ENCODE measurements around the gene VAMP4. TPM values are rescaled to one million over a fixed set of nuclear protein-coding genes. Genes with fewer than 3 reads are reported as not detected.

VAMP4 gene
- polyA plus RNA-seq, 1 donor from 2014 or later: 28.0 TPM

DNA sequence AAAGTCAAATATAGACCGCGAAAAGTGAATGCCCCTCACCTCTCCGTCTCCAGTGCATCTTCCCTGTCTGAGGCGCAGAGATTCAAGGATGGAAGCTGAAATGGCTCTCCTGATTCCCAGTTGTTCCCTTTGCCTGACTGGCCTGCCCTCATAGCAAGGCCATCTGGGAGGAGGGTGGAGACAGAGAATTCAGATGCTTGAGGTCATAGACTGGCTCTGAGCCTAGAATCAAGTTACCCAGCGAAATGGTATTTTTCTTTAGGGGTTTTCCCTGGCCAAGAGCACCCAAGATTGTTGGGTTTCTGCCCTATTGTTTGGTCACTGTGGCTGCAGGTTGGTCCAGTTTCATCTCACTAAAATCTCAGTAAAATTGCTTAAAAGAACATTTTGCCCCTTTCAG lies 46.8 kb upstream of the VAMP4 start:
- TF ChIP-seq RAD21 (conservative IDR thresholded peaks at IDR 0.05) (no peak), EZH2 (IDR thresholded peaks at IDR 0.05; ENCODE audit: borderline replicate concordance, insufficient read depth, low read length, poor library complexity, severe bottlenecking) (no peak), TAF1 (IDR thresholded peaks at IDR 0.05; ENCODE audit: low read depth) (no peak)
- Histone ChIP-seq H3K27me3 (ENCODE audit: insufficient read depth, low read depth, low read length) (no peaks in the 10 kb centered on the region), H3K79me2 (replicated peaks; ENCODE audit: insufficient read depth, low read length) (peaks cover 5% of the 10 kb centered on the region), H3K4me2 (ENCODE audit: low read length) (no peak overlapping the region), H3K36me3 (ENCODE audit: insufficient read depth, low read length) (peaks cover 9% of the 10 kb centered on the region), H2AFZ (ENCODE audit: low read depth, low read length) (no peak overlapping the region), H3K9ac (ENCODE audit: low read length) (no peak overlapping the region), H3K27ac (ENCODE audit: low read length) (no peak overlapping the region), H3K9me2 (ENCODE audit: insufficient read depth, low read length) (no peaks in the 10 kb centered on the region), H3K9me3 (ENCODE audit: low read length) (no peaks in the 10 kb centered on the region), H3K4me3 (ENCODE audit: low read length) (no peak overlapping the region), H4K20me1 (ENCODE audit: insufficient read depth) (no peaks in the 10 kb centered on the region), H3F3A (ENCODE audit: insufficient read depth, low read length, poor library complexity, severe bottlenecking) (no peaks in the 10 kb centered on the region)

DNA sequence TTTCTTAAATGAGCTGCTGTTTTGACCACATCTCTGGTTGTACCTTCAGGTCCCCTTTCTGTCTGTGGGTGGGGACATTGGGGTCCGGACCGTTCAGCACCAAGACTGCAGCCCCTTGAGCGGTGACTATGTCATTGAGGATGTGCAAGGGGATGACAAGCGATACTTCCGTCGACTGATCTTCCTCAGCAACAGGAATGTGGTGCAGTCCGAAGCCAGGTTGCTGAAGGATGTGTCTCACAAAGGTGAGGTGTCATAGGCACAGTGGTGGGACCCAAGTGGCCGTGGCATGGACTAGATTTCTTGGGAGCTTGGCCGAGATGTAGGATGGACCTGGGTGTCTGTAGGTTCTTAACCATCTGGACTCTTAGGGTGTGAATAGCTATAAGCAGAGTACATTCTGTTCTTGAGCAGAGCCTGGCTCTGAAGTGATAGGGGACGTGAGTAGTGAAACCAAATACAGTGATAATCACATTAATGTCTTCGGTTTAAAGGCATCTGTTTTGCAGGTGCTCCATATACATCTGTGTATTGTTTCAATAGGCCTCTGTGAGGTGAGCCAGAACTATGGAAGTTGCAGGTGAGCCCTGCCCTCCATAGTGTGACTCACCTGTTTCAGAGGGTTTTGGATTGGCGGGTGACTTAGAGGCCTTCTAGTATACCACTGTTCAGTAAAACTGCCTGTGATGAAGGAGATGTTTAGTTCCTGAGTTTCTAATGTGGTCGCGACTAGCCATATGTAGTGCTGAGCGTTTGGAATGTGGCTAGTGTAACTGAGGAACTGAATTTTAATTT lies 46.0 kb upstream of the VAMP4 start:
- Histone ChIP-seq H3K9ac (ENCODE audit: low read length) (no peak overlapping the region), H3K27me3 (ENCODE audit: insufficient read depth, low read depth, low read length) (no peaks in the 10 kb centered on the region), H3K4me3 (ENCODE audit: low read length) (no peak overlapping the region), H3K9me3 (ENCODE audit: low read length) (no peaks in the 10 kb centered on the region), H3K79me2 (replicated peaks; ENCODE audit: insufficient read depth, low read length) (peaks cover 11% of the 10 kb centered on the region), H3K9me2 (ENCODE audit: insufficient read depth, low read length) (no peaks in the 10 kb centered on the region), H4K20me1 (ENCODE audit: insufficient read depth) (no peaks in the 10 kb centered on the region), H3K36me3 (ENCODE audit: insufficient read depth, low read length) (peaks cover 9% of the 10 kb centered on the region), H3K4me2 (ENCODE audit: low read length) (no peak overlapping the region), H3K27ac (ENCODE audit: low read length) (no peak overlapping the region), H2AFZ (ENCODE audit: low read depth, low read length) (no peak overlapping the region), H3F3A (ENCODE audit: insufficient read depth, low read length, poor library complexity, severe bottlenecking) (no peaks in the 10 kb centered on the region)
- TF ChIP-seq, protein P1, sequence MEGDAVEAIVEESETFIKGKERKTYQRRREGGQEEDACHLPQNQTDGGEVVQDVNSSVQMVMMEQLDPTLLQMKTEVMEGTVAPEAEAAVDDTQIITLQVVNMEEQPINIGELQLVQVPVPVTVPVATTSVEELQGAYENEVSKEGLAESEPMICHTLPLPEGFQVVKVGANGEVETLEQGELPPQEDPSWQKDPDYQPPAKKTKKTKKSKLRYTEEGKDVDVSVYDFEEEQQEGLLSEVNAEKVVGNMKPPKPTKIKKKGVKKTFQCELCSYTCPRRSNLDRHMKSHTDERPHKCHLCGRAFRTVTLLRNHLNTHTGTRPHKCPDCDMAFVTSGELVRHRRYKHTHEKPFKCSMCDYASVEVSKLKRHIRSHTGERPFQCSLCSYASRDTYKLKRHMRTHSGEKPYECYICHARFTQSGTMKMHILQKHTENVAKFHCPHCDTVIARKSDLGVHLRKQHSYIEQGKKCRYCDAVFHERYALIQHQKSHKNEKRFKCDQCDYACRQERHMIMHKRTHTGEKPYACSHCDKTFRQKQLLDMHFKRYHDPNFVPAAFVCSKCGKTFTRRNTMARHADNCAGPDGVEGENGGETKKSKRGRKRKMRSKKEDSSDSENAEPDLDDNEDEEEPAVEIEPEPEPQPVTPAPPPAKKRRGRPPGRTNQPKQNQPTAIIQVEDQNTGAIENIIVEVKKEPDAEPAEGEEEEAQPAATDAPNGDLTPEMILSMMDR (IDR thresholded peaks at IDR 0.05; ENCODE audit: poor library complexity, severe bottlenecking): no peak
- TF ChIP-seq POLR2AphosphoS5 (IDR thresholded peaks at IDR 0.05) (no peak), RAD21 (conservative IDR thresholded peaks at IDR 0.05) (no peak), EZH2 (IDR thresholded peaks at IDR 0.05; ENCODE audit: borderline replicate concordance, insufficient read depth, low read length, poor library complexity, severe bottlenecking) (no peak), EP300 (conservative IDR thresholded peaks at IDR 0.05; ENCODE audit: poor library complexity, severe bottlenecking) (no peak), SMC3 (conservative IDR thresholded peaks at IDR 0.05; ENCODE audit: poor library complexity) (no peak), MXI1 (conservative IDR thresholded peaks at IDR 0.05; ENCODE audit: poor library complexity, severe bottlenecking) (no peak), TAF1 (IDR thresholded peaks at IDR 0.05; ENCODE audit: low read depth) (no peak)
- TF ChIP-seq, protein P2, sequence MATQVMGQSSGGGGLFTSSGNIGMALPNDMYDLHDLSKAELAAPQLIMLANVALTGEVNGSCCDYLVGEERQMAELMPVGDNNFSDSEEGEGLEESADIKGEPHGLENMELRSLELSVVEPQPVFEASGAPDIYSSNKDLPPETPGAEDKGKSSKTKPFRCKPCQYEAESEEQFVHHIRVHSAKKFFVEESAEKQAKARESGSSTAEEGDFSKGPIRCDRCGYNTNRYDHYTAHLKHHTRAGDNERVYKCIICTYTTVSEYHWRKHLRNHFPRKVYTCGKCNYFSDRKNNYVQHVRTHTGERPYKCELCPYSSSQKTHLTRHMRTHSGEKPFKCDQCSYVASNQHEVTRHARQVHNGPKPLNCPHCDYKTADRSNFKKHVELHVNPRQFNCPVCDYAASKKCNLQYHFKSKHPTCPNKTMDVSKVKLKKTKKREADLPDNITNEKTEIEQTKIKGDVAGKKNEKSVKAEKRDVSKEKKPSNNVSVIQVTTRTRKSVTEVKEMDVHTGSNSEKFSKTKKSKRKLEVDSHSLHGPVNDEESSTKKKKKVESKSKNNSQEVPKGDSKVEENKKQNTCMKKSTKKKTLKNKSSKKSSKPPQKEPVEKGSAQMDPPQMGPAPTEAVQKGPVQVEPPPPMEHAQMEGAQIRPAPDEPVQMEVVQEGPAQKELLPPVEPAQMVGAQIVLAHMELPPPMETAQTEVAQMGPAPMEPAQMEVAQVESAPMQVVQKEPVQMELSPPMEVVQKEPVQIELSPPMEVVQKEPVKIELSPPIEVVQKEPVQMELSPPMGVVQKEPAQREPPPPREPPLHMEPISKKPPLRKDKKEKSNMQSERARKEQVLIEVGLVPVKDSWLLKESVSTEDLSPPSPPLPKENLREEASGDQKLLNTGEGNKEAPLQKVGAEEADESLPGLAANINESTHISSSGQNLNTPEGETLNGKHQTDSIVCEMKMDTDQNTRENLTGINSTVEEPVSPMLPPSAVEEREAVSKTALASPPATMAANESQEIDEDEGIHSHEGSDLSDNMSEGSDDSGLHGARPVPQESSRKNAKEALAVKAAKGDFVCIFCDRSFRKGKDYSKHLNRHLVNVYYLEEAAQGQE (IDR thresholded peaks at IDR 0.05; ENCODE audit: borderline replicate concordance): no peak
